H9 (cell line): ENCODE measurements around the gene IRF2BPL. TPM values are rescaled to one million over a fixed set of nuclear protein-coding genes. Genes with fewer than 3 reads are reported as not detected.

Source experiments
- DNase-seq: peaks from one replicate; pipeline ENCODE4 v3.0.0-alpha.2; 2017
- H2AFZ ChIP-seq: one replicate; pipeline ENCODE4 v1.6.1; 2013; ENCODE audit warnings: mild to moderate bottlenecking, low read length, control low read depth, moderate library complexity
- H2AK5ac ChIP-seq: 2 replicates; pipeline ENCODE4 v1.6.1; 2013; ENCODE audit warnings: low read length, control low read depth, mixed read lengths; ENCODE audit not compliant: insufficient read length
- H2BK120ac ChIP-seq: one replicate; pipeline ENCODE4 v1.6.1; 2013; ENCODE audit warnings: low read depth, mild to moderate bottlenecking, low read length, control low read depth, inconsistent platforms; ENCODE audit not compliant: poor library complexity, severe bottlenecking
- H2BK12ac ChIP-seq: 2 replicates; pipeline ENCODE4 v1.6.1; 2013; ENCODE audit warnings: low read length, control low read depth, mixed read lengths, low read depth; ENCODE audit not compliant: insufficient read length
- H2BK15ac ChIP-seq: 2 replicates; pipeline ENCODE4 v1.6.1; 2013; ENCODE audit warnings: low read depth, low read length, control low read depth
- H2BK20ac ChIP-seq: one replicate; pipeline ENCODE4 v1.6.1; 2013; ENCODE audit warnings: low read depth, mild to moderate bottlenecking, low read length, control low read depth, inconsistent platforms; ENCODE audit not compliant: poor library complexity, severe bottlenecking
- H2BK5ac ChIP-seq: 2 replicates; pipeline ENCODE4 v1.6.1; 2013; ENCODE audit warnings: low read length, control low read depth, mixed read lengths; ENCODE audit not compliant: insufficient read length
- H3K14ac ChIP-seq: 2 replicates; pipeline ENCODE4 v1.6.1; 2013; ENCODE audit warnings: low read length, control low read depth; ENCODE audit not compliant: insufficient read depth
- H3K18ac ChIP-seq: 2 replicates; pipeline ENCODE4 v1.6.1; 2013; ENCODE audit warnings: low read depth, mild to moderate bottlenecking, mixed read lengths, low read length, control low read depth; ENCODE audit not compliant: insufficient read length
- H3K23ac ChIP-seq: 2 replicates; pipeline ENCODE4 v1.6.1; 2013; ENCODE audit warnings: low read length, control low read depth, mixed read lengths, low read depth; ENCODE audit not compliant: insufficient read length
- H3K23me2 ChIP-seq: 2 replicates; pipeline ENCODE4 v1.6.1; 2013; ENCODE audit warnings: low read depth, mild to moderate bottlenecking, mixed read lengths, low read length, control low read depth; ENCODE audit not compliant: insufficient read length, poor library complexity, severe bottlenecking
- H3K27ac ChIP-seq: 2 replicates; pipeline ENCODE4 v1.5.1; 2013; ENCODE audit warnings: low read length, control low read depth, mixed read lengths, low read depth; ENCODE audit not compliant: insufficient read length
- H3K27me3 ChIP-seq: 2 replicates; pipeline ENCODE4 v1.6.1; 2013; ENCODE audit warnings: low read length, control low read depth, inconsistent platforms; ENCODE audit not compliant: insufficient read depth
- H3K4ac ChIP-seq: 2 replicates; pipeline ENCODE4 v1.6.1; 2013; ENCODE audit warnings: low read depth, mild to moderate bottlenecking, control low read depth, inconsistent platforms, low read length, moderate library complexity
- H3K4me1 ChIP-seq: 2 replicates; pipeline ENCODE4 v1.6.1; 2013; ENCODE audit warnings: low read length, control low read depth, inconsistent platforms; ENCODE audit not compliant: insufficient read depth
- H3K4me2 ChIP-seq: 2 replicates; pipeline ENCODE4 v1.6.1; 2013; ENCODE audit warnings: low read length, control low read depth, mixed read lengths; ENCODE audit not compliant: insufficient read length, insufficient read depth
- H3K56ac ChIP-seq: 2 replicates; pipeline ENCODE4 v1.6.1; 2013; ENCODE audit warnings: low read depth, mild to moderate bottlenecking, mixed read lengths, low read length, control low read depth; ENCODE audit not compliant: insufficient read length
- H3K79me1 ChIP-seq: 2 replicates; pipeline ENCODE4 v1.6.1; 2013; ENCODE audit warnings: low read depth, mild to moderate bottlenecking, moderate library complexity, low read length, control low read depth, inconsistent platforms; ENCODE audit not compliant: insufficient read depth, poor library complexity, severe bottlenecking
- H3K79me2 ChIP-seq: 2 replicates; pipeline ENCODE4 v1.6.1; 2013; ENCODE audit warnings: low read length, control low read depth, inconsistent platforms; ENCODE audit not compliant: insufficient read depth
- H3K9ac ChIP-seq: 2 replicates; pipeline ENCODE4 v1.6.1; 2013; ENCODE audit warnings: low read length, control low read depth, mixed read lengths; ENCODE audit not compliant: insufficient read length; ENCODE audit errors: extremely low read depth
- H3K9me3 ChIP-seq: one replicate; pipeline ENCODE4 v1.6.1; 2013; ENCODE audit warnings: low read depth, low read length, inconsistent platforms; ENCODE audit not compliant: control insufficient read depth
- H3T11ph ChIP-seq: one replicate; pipeline ENCODE4 v1.6.1; 2013; ENCODE audit warnings: mild to moderate bottlenecking, low read length, control low read depth, inconsistent platforms
- H4K20me1 ChIP-seq: one replicate; pipeline ENCODE4 v1.6.1; 2013; ENCODE audit not compliant: control insufficient read depth, insufficient read length, insufficient read depth
- H4K5ac ChIP-seq: 2 replicates; pipeline ENCODE4 v1.6.1; 2013; ENCODE audit warnings: low read depth, mild to moderate bottlenecking, mixed read lengths, low read length, control low read depth; ENCODE audit not compliant: insufficient read length
- H4K8ac ChIP-seq: replicated peaks from 2 replicates; pipeline ENCODE4 v1.6.1; 2013; ENCODE audit warnings: low read length, control low read depth, mixed read lengths, low read depth; ENCODE audit not compliant: insufficient read length
- H4K91ac ChIP-seq: 2 replicates; pipeline ENCODE4 v1.6.1; 2013; ENCODE audit warnings: low read depth, mild to moderate bottlenecking, moderate library complexity, mixed read lengths, low read length, control low read depth; ENCODE audit not compliant: insufficient read length
- H3K27ac Mint-ChIP-seq, 3 experiments: 2 replicates in 2 of 3; 3 replicates in 1 of 3; pipeline ENCODE4 v1.8.0; 2020 to 2021; ENCODE audit warnings: mixed read lengths in 3 of 3, mild to moderate bottlenecking in 1 of 3, moderate library complexity in 1 of 3
- H3K27me3 Mint-ChIP-seq: 2 replicates; pipeline ENCODE4 v1.8.0; 2021; ENCODE audit warnings: low read depth, mild to moderate bottlenecking, moderate library complexity, mixed read lengths
- H3K36me3 Mint-ChIP-seq, 3 experiments: 2 replicates in 2 of 3; 3 replicates in 1 of 3; pipeline ENCODE4 v1.8.0; 2020 to 2021; ENCODE audit warnings: low read depth in 3 of 3, mixed read lengths in 3 of 3; ENCODE audit not compliant: insufficient read depth in 1 of 3
- H3K4me1 Mint-ChIP-seq, 2 experiments: 2 replicates each; pipeline ENCODE4 v1.8.0; 2020; ENCODE audit warnings: mixed read lengths in 2 of 2
- H3K4me3 Mint-ChIP-seq, 2 experiments: 2 replicates in 1 of 2; 3 replicates in 1 of 2; pipeline ENCODE4 v1.8.0; 2020 to 2021; ENCODE audit warnings: mild to moderate bottlenecking in 2 of 2, mixed read lengths in 2 of 2, moderate library complexity in 1 of 2
- H3K9me3 Mint-ChIP-seq, 2 experiments: 2 replicates in 1 of 2; 3 replicates in 1 of 2; pipeline ENCODE4 v1.8.0; 2020; ENCODE audit warnings: mild to moderate bottlenecking in 2 of 2, mixed read lengths in 2 of 2, moderate library complexity in 1 of 2
- WGBS: extraction: QIAGEN DNeasy Blood & Tissue Kit; methylation state at CpG from one replicate; pipeline ENCODE4 v1.1.7; 2013; ENCODE audit warnings: missing lambda C conversion rate, low lambda C conversion rate, mixed read lengths; ENCODE audit not compliant: insufficient read length; ENCODE audit errors: extremely low coverage; 5-methylcytosine and 5-hydroxymethylcytosine counted together
- total RNA-seq: library from RNA; stranded (reverse); gene quantifications from 2 replicates; pipeline ENCODE4 v1.2.1, GENCODE V29; 2021
- TF ChIP-seq, protein P1 (sequence below): fragments of 200-600 bp; sonication (generic); conservative IDR thresholded peaks from 3 replicates; pipeline ENCODE4 v1.8.0; 2021; ENCODE audit warnings: antibody characterized with exemption, mild to moderate bottlenecking

IRF2BPL gene
- total RNA-seq, 1 experiment from 2014 or later = 59.0 TPM

GRCh38 chr14:77026930-77027537, 1.5 kb downstream of the IRF2BPL start:
- no peak for DNase-seq
- peaks cover 6% of the 10 kb centered on the region for H3K4me1 ChIP-seq
- peaks cover 36% of the 10 kb centered on the region for H3K23me2 ChIP-seq
- H3K4ac ChIP-seq = no peak overlapping the region
- no peaks in the 10 kb centered on the region for H3K9me3 Mint-ChIP-seq
- peak overlapping the region; percentile 57 for H3K4me2 ChIP-seq
- H3K18ac ChIP-seq = peak overlapping the region; percentile 46
- no peak overlapping the region for H2BK5ac ChIP-seq
- H3K27me3 ChIP-seq = no peaks in the 10 kb centered on the region
- H4K91ac ChIP-seq = no peak overlapping the region
- peaks cover 4 to 14% (median 9%) of the 10 kb centered on the region in 3 experiments; a peak in 6 of 7 replicates for H3K36me3 Mint-ChIP-seq
- no peak overlapping the region for H2BK12ac ChIP-seq
- peak overlapping the region; percentile 77 to 88 for H3K4me3 Mint-ChIP-seq
- H4K5ac ChIP-seq = no peak overlapping the region
- no peak overlapping the region for H3K56ac ChIP-seq
- H3K27ac ChIP-seq = no peak overlapping the region
- H3K23ac ChIP-seq = no peak overlapping the region
- no peak overlapping the region for H3K27ac Mint-ChIP-seq
- H4K8ac ChIP-seq = no peak overlapping the region
- peaks cover 6% of the 10 kb centered on the region for H4K20me1 ChIP-seq
- no peaks in the 10 kb centered on the region for H3K79me1 ChIP-seq
- H2AFZ ChIP-seq = no peak overlapping the region
- no peak overlapping the region for H2AK5ac ChIP-seq
- no peak overlapping the region for H3T11ph ChIP-seq
- TF ChIP-seq, protein P1, sequence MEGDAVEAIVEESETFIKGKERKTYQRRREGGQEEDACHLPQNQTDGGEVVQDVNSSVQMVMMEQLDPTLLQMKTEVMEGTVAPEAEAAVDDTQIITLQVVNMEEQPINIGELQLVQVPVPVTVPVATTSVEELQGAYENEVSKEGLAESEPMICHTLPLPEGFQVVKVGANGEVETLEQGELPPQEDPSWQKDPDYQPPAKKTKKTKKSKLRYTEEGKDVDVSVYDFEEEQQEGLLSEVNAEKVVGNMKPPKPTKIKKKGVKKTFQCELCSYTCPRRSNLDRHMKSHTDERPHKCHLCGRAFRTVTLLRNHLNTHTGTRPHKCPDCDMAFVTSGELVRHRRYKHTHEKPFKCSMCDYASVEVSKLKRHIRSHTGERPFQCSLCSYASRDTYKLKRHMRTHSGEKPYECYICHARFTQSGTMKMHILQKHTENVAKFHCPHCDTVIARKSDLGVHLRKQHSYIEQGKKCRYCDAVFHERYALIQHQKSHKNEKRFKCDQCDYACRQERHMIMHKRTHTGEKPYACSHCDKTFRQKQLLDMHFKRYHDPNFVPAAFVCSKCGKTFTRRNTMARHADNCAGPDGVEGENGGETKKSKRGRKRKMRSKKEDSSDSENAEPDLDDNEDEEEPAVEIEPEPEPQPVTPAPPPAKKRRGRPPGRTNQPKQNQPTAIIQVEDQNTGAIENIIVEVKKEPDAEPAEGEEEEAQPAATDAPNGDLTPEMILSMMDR = peak; percentile 10; the same call in 1 of the 3 replicates
- no peaks in the 10 kb centered on the region for H3K27me3 Mint-ChIP-seq
- H3K9ac ChIP-seq = peak overlapping the region; percentile 35
- no peak overlapping the region for H2BK15ac ChIP-seq
- H3K79me2 ChIP-seq = peaks cover 14% of the 10 kb centered on the region; the same call in 1 of the 2 replicates
- H3K9me3 ChIP-seq = no peaks in the 10 kb centered on the region
- no peak overlapping the region for H2BK120ac ChIP-seq
- no peak overlapping the region for H2BK20ac ChIP-seq
- no CpG with 5 or more reads among the region's 65 CpGs for WGBS
- peaks cover 49 to 63% of the 10 kb centered on the region in 2 experiments for H3K4me1 Mint-ChIP-seq
- H3K14ac ChIP-seq = peak overlapping the region; percentile 77
